Peyer's patch (tissue), 4 donors: ENCODE measurements around the gene RAD51B.
"Not testable (repeated sequence)": the region's sequence is repeated elsewhere in the genome, so short reads cannot be mapped to it uniquely, and the experiment has no call there.

Source experiments
- POLR2A ChIP-seq, 2 donors: fragments of 450-650 bp; IDR thresholded peaks; one replicate each; pipeline ENCODE4 v1.5.1; 2017; ENCODE audit warnings: antibody characterized with exemption in 2 of 2, mild to moderate bottlenecking in 2 of 2, moderate library complexity in 2 of 2
- TF ChIP-seq, protein P1 (sequence below), 6 experiments: fragments of 450-650 bp in 4 of 6; fragments of 200-600 bp in 2 of 6; sonication (generic) in 1 of 6; IDR thresholded peaks; one replicate each; pipeline ENCODE4 v1.5.1; 2017 to 2019; ENCODE audit warnings: antibody characterized with exemption in 6 of 6, mild to moderate bottlenecking in 3 of 6, moderate library complexity in 1 of 6

DNA sequence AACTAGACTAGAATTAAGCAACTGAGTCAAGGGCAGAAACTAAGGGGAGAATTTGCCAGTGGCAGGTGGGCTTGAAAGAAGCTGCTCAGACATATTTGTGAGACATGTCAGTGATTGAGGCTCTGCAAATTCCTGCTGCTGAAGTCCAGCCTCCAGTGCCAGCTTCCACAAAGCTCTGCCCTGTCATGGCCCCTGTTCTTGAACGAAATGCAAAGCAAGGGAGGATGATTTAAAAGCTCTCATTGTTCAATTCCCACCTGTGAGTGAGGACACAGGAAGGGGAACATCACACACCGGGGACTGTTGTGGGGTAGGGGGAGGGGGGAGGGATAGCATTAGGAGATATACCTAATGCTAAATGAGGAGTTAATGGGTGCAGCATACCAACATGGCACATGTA lies 439.4 kb downstream of the RAD51B start:
- TF ChIP-seq, protein P1, sequence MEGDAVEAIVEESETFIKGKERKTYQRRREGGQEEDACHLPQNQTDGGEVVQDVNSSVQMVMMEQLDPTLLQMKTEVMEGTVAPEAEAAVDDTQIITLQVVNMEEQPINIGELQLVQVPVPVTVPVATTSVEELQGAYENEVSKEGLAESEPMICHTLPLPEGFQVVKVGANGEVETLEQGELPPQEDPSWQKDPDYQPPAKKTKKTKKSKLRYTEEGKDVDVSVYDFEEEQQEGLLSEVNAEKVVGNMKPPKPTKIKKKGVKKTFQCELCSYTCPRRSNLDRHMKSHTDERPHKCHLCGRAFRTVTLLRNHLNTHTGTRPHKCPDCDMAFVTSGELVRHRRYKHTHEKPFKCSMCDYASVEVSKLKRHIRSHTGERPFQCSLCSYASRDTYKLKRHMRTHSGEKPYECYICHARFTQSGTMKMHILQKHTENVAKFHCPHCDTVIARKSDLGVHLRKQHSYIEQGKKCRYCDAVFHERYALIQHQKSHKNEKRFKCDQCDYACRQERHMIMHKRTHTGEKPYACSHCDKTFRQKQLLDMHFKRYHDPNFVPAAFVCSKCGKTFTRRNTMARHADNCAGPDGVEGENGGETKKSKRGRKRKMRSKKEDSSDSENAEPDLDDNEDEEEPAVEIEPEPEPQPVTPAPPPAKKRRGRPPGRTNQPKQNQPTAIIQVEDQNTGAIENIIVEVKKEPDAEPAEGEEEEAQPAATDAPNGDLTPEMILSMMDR (IDR thresholded peaks at IDR 0.05): not testable (repeated sequence)
- not testable (repeated sequence) for TF ChIP-seq POLR2A (IDR thresholded peaks at IDR 0.05)
